Measurements from ENCODE around the gene KRT81.
"Not testable (repeated sequence)": the region's sequence is repeated elsewhere in the genome, so short reads cannot be mapped to it uniquely, and the experiment has no call there.

Gene KRT81

DNA sequence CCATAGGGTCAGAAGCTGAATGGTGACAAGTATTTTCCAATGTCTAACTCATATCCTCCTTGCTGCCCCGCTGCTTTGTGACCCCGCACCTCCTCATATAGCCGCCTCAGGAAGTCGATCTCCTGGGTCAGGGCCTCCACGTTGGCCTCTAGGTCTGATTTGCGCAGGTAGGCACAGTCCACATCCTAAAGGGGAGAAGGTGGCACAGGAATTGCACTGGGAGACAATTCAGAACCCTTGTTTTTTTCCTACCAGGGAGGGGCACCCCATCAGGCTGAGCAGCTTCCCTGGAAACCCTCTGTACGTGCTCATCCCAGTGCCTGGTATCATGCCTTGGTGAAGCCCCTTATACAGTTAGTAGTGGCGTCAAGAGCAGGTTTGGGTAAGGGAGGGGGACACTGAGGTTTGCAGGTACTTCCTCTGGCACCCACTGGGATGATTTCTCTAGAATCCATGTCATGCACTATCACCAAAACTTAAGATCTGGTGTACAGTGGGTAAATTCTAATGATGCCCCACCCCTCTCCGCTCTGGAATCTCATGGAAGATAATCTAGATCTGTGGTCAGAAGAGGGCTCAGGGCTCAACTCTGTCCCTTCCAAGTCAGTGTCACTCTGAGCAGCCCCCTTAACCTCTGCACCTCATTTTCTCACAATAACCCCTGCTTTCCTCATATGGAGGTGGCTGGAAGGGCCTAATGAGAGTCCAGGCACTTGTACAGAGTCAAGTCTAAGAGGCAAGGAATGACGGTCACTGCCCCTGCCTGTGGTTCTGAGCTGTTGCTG, 37.0 kb downstream of the KRT81 start:
- TF ChIP-seq, protein P1, sequence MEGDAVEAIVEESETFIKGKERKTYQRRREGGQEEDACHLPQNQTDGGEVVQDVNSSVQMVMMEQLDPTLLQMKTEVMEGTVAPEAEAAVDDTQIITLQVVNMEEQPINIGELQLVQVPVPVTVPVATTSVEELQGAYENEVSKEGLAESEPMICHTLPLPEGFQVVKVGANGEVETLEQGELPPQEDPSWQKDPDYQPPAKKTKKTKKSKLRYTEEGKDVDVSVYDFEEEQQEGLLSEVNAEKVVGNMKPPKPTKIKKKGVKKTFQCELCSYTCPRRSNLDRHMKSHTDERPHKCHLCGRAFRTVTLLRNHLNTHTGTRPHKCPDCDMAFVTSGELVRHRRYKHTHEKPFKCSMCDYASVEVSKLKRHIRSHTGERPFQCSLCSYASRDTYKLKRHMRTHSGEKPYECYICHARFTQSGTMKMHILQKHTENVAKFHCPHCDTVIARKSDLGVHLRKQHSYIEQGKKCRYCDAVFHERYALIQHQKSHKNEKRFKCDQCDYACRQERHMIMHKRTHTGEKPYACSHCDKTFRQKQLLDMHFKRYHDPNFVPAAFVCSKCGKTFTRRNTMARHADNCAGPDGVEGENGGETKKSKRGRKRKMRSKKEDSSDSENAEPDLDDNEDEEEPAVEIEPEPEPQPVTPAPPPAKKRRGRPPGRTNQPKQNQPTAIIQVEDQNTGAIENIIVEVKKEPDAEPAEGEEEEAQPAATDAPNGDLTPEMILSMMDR (conservative IDR thresholded peaks at IDR 0.05; ENCODE audit: low read depth, low read length): no peak
- Histone ChIP-seq H3K79me2 (ENCODE audit: insufficient read depth, low read depth) (no peaks in the 10 kb centered on the region), H4K20me1 (ENCODE audit: insufficient read depth) (no peaks in the 10 kb centered on the region), H3K36me3 (ENCODE audit: insufficient read depth) (no peaks in the 10 kb centered on the region), H3K27ac (no peak overlapping the region), H3K4me1 (ENCODE audit: low read depth, poor library complexity, severe bottlenecking) (peaks cover 7% of the 10 kb centered on the region), H2AFZ (ENCODE audit: low read depth) (no peak overlapping the region), H3K4me3 (IDR thresholded peaks at IDR 0.05; ENCODE audit: insufficient read depth, low read depth, low read length) (no peak overlapping the region), H3K27me3 (ENCODE audit: insufficient read depth, low read depth) (no peaks in the 10 kb centered on the region), H3K9ac (no peak overlapping the region), H3K4me2 (no peak overlapping the region)

DNA sequence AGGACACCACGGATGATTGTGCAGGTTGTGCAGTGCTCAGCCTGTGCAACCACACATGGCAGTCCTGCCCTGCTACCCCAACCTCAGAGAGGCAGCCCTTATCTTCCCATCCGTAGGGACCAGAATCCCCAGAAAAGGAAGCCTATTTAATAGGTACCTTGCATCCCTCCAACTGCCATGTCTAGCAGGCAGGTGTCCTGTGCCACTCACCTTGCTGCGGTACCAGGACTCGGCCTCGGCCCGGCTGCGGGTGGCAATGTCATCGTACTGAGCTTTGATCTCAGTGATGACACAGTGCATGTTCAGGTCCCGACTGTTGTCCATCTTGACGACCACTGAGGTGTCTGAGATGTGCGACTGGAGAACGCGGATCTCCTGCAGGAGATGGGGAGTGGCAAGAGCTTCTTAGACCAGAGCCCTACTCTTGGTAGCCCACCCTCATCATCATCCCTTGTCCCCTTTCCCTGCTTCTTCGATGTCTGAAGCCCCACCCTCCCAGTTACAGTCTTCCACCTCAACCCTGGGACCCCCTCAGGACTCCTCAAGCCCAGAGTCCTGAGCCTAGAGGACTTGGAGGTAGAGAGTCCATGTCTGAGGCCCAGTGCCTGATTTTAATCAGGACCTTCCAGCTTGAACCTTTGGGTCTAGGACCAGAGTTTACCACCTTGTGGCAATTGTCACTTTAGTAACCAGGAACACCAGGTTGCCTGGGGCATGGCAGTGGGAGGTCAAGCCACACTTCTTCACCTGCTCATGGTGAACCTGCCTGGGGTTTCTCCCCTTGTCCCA, 37.7 kb downstream of the KRT81 start:
- Histone ChIP-seq H4K20me1 (ENCODE audit: insufficient read depth) (no peaks in the 10 kb centered on the region), H2AFZ (ENCODE audit: low read depth) (no peak overlapping the region), H3K4me2 (no peak overlapping the region), H3K27ac (no peak overlapping the region), H3K27me3 (ENCODE audit: insufficient read depth, low read depth) (no peaks in the 10 kb centered on the region), H3K4me1 (ENCODE audit: low read depth, poor library complexity, severe bottlenecking) (peaks cover 15% of the 10 kb centered on the region), H3K9ac (no peak overlapping the region), H3K4me3 (IDR thresholded peaks at IDR 0.05; ENCODE audit: insufficient read depth, low read depth, low read length) (no peak overlapping the region), H3K36me3 (ENCODE audit: insufficient read depth) (no peaks in the 10 kb centered on the region), H3K79me2 (ENCODE audit: insufficient read depth, low read depth) (no peaks in the 10 kb centered on the region)
- TF ChIP-seq, protein P1 (conservative IDR thresholded peaks at IDR 0.05; ENCODE audit: low read depth, low read length): no peak

DNA sequence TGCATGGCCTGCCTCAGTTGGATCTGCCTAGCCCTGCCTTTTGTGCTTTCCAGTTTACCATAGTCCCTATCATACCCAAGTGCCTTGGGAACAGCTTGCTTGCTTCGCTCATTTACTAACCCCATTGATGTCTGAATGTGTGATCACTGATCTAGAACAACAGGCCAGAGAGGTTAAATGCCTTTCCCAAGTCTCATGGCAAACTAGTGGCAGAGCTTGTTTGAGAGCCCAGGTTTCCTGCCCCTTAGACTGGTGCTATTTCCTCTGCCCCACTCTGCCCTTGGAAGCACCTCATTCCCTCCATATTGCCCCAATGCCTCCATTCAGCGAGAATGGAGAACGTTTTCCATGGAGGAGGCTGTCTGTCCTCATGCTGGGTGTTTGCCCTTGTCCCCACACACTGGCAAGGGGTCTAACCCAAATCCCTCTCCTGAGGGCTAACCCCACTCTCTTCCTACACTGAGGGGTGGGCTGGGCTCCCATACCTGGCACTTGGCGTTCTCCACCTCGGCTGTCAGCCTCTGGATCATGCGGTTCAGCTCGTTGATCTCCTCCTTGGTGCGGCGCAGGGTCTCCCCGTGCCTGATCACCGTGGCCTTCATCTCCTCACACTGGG, 38.5 kb downstream of the KRT81 start:
- no peak overlapping the region for H3K27ac ChIP-seq
- TF ChIP-seq, protein P1 (conservative IDR thresholded peaks at IDR 0.05; ENCODE audit: low read depth, low read length): no peak
- no peak overlapping the region for H3K4me2 ChIP-seq
- H3K36me3 ChIP-seq (ENCODE audit: insufficient read depth): no peaks in the 10 kb centered on the region
- H3K27me3 ChIP-seq (ENCODE audit: insufficient read depth, low read depth): no peaks in the 10 kb centered on the region
- peaks cover 23% of the 10 kb centered on the region for H3K4me1 ChIP-seq (ENCODE audit: low read depth, poor library complexity, severe bottlenecking)
- no peaks in the 10 kb centered on the region for H4K20me1 ChIP-seq (ENCODE audit: insufficient read depth)
- no peak overlapping the region for H3K9ac ChIP-seq
- H3K79me2 ChIP-seq (ENCODE audit: insufficient read depth, low read depth): no peaks in the 10 kb centered on the region
- no peak overlapping the region for H2AFZ ChIP-seq (ENCODE audit: low read depth)
- H3K4me3 ChIP-seq (IDR thresholded peaks at IDR 0.05; ENCODE audit: insufficient read depth, low read depth, low read length): no peak overlapping the region

DNA sequence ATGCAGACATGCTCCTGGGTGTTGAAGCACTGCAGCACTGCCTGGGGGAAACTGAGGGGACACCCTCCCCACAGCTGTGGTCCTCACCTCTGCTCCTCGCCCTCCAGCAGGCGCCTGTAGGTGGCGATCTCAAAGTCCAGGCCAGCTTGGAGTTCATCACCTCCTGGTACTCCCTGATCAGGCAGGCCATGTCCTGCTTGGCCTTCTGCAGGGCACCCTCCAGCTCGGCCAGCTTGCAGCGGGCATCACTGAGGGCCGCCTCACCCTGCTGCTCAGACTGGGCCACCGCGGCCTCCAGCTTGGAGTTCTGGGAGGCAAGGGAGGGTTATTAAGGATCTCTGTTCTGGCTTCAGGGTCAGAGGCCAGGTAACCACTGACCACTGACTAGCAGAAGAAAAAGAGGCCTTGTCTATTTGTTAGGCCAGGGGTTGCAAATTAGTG, 39.1 kb downstream of the KRT81 start:
- H3K9ac ChIP-seq; H3K4me3 ChIP-seq (IDR thresholded peaks at IDR 0.05; ENCODE audit: insufficient read depth, low read depth, low read length); H2AFZ ChIP-seq (ENCODE audit: low read depth); H4K20me1 ChIP-seq (ENCODE audit: insufficient read depth); H3K36me3 ChIP-seq (ENCODE audit: insufficient read depth); H3K27ac ChIP-seq; H3K27me3 ChIP-seq (ENCODE audit: insufficient read depth, low read depth); H3K4me2 ChIP-seq; H3K79me2 ChIP-seq (ENCODE audit: insufficient read depth, low read depth): not testable (repeated sequence)
- peaks cover 29% of the 10 kb centered on the region for H3K4me1 ChIP-seq (ENCODE audit: low read depth, poor library complexity, severe bottlenecking)
- TF ChIP-seq, protein P1 (conservative IDR thresholded peaks at IDR 0.05; ENCODE audit: low read depth, low read length): peak; percentile 39; the same call in 1 of the 2 replicates

All from KMS-11 (cell line).